ENCODE measurements around the gene TPD52L1. TPM values are rescaled to one million over a fixed set of nuclear protein-coding genes. Genes with fewer than 3 reads are reported as not detected.

Gene TPD52L1
- total RNA-seq, 1 experiment from 2014 or later = 12.4 TPM

GRCh38 chr6:125210667-125211066, 57.1 kb downstream of the TPD52L1 start:
- Mint-ChIP-seq H3K27me3 (ENCODE audit: low read depth) (peaks cover 4% of the 10 kb centered on the region; the same call in 1 of the 2 replicates), H3K4me1 (no peaks in the 10 kb centered on the region), H3K36me3 (no peaks in the 10 kb centered on the region), H3K9me3 (peaks cover 19% of the 10 kb centered on the region), H3K27ac (no peak overlapping the region), H3K4me3 (no peak overlapping the region)
- ChIA-PET POLR2A (no interaction called here), CTCF (no interaction called here)
- TF ChIP-seq CREM (CRISPR knock-in tag; IDR thresholded peaks at IDR 0.05) (no peak), ZNF281 (CRISPR knock-in tag; IDR thresholded peaks at IDR 0.05) (no peak), FOXJ3 (CRISPR knock-in tag; IDR thresholded peaks at IDR 0.05; ENCODE audit: borderline replicate concordance) (no peak), JAZF1 (CRISPR knock-in tag; IDR thresholded peaks at IDR 0.05) (no peak), MLX (CRISPR knock-in tag; IDR thresholded peaks at IDR 0.05) (no peak), TCF7 (CRISPR knock-in tag; IDR thresholded peaks at IDR 0.05; ENCODE audit: low read depth) (no peak), ZNF416 (CRISPR knock-in tag; IDR thresholded peaks at IDR 0.05) (no peak), ZNF219 (CRISPR knock-in tag; IDR thresholded peaks at IDR 0.05; ENCODE audit: borderline replicate concordance) (no peak), NR1H2 (CRISPR knock-in tag; IDR thresholded peaks at IDR 0.05) (no peak), GABPB1 (CRISPR knock-in tag; IDR thresholded peaks at IDR 0.05) (no peak), ZNF138 (CRISPR knock-in tag; conservative IDR thresholded peaks at IDR 0.05) (no peak), ZMAT4 (CRISPR knock-in tag; IDR thresholded peaks at IDR 0.05) (no peak), CDX4 (CRISPR knock-in tag; IDR thresholded peaks at IDR 0.05; ENCODE audit: borderline replicate concordance) (no peak), HMGA2 (CRISPR knock-in tag; IDR thresholded peaks at IDR 0.05) (no peak), NR3C1 (CRISPR knock-in tag; conservative IDR thresholded peaks at IDR 0.05; ENCODE audit: low read depth) (no peak), PRRX2 (CRISPR knock-in tag; IDR thresholded peaks at IDR 0.05) (no peak), USF2 (CRISPR knock-in tag; IDR thresholded peaks at IDR 0.05) (no peak), CREB1 (CRISPR knock-in tag; IDR thresholded peaks at IDR 0.05) (no peak), GTF2I (CRISPR knock-in tag; conservative IDR thresholded peaks at IDR 0.05) (no peak)
- ATAC-seq (no peak), DNase-seq (ENCODE audit: low spot score) (no peak)

- POLR2A ChIA-PET = no interaction called here
- CTCF ChIA-PET = no interaction called here
These were observed 57.8 kb downstream of the TPD52L1 start for GRCh38 chr6:125211352-125211751.

More at GRCh38 chr6:125211352-125211751, 57.8 kb downstream of the TPD52L1 start:
- TF ChIP-seq GRHL2 (CRISPR knock-in tag; IDR thresholded peaks at IDR 0.05; ENCODE audit: insufficient replicate concordance, severe bottlenecking) (no peak), PRDM15 (CRISPR knock-in tag; IDR thresholded peaks at IDR 0.05) (no peak), ZBTB21 (CRISPR knock-in tag; IDR thresholded peaks at IDR 0.05; ENCODE audit: borderline replicate concordance) (no peak), EMX1 (CRISPR knock-in tag; IDR thresholded peaks at IDR 0.05) (no peak), NFYB (CRISPR knock-in tag; conservative IDR thresholded peaks at IDR 0.05; ENCODE audit: low read depth) (no peak), ATF2 (CRISPR knock-in tag; IDR thresholded peaks at IDR 0.05; ENCODE audit: borderline replicate concordance, low read depth) (no peak), CREB1 (CRISPR knock-in tag; IDR thresholded peaks at IDR 0.05) (no peak), ZNF396 (CRISPR knock-in tag; IDR thresholded peaks at IDR 0.05; ENCODE audit: borderline replicate concordance) (no peak), JAZF1 (CRISPR knock-in tag; IDR thresholded peaks at IDR 0.05) (no peak), FOXK1 (CRISPR knock-in tag; IDR thresholded peaks at IDR 0.05) (no peak)
- H3K27ac Mint-ChIP-seq = no peak overlapping the region
- peaks cover 4% of the 10 kb centered on the region; the same call in 1 of the 2 replicates for H3K27me3 Mint-ChIP-seq (ENCODE audit: low read depth)
- no peaks in the 10 kb centered on the region for H3K36me3 Mint-ChIP-seq
- no peak overlapping the region for H3K4me3 Mint-ChIP-seq
- ATAC-seq (no peak), DNase-seq (ENCODE audit: low spot score) (no peak)
- no peaks in the 10 kb centered on the region for H3K4me1 Mint-ChIP-seq
- H3K9me3 Mint-ChIP-seq = peaks cover 19% of the 10 kb centered on the region

Measured in WTC11 (cell line).